Activated CD4-positive, alpha-beta memory T cell treated with anti-CD3 and anti-CD28 coated beads for 36 hours (primary cell): Measurements from ENCODE around the gene GALM. TPM values are rescaled to one million over a fixed set of nuclear protein-coding genes. Genes with fewer than 3 reads are reported as not detected.

Source experiments
- CTCF ChIA-PET: fragments of 350-600 bp; sonication (Branson Sonifier 250); formaldehyde crosslinking; loops from one replicate; lab custom pipeline; 2021; ENCODE audit warnings: antibody characterized with exemption, inconsistent platforms; lab: Charles Lee
- POLR2A ChIA-PET: fragments of 350-600 bp; sonication (Branson Sonifier 250); formaldehyde crosslinking; loops from one replicate; lab custom pipeline; 2021; ENCODE audit warnings: antibody characterized with exemption; lab: Charles Lee
- DNase-seq: peaks from one replicate; pipeline ENCODE4 v3.0.0-alpha.2; 2020
- H3K27ac Mint-ChIP-seq: one replicate; pipeline ENCODE4 v1.8.0; 2021; ENCODE audit warnings: mixed read lengths
- H3K27me3 Mint-ChIP-seq: one replicate; pipeline ENCODE4 v1.8.0; 2021; ENCODE audit warnings: mixed read lengths
- H3K36me3 Mint-ChIP-seq: one replicate; pipeline ENCODE4 v1.8.0; 2021; ENCODE audit warnings: mixed read lengths
- H3K4me1 Mint-ChIP-seq: one replicate; pipeline ENCODE4 v1.8.0; 2021; ENCODE audit warnings: low read depth, mixed read lengths
- H3K4me3 Mint-ChIP-seq: one replicate; pipeline ENCODE4 v1.8.0; 2021; ENCODE audit warnings: mild to moderate bottlenecking, mixed read lengths
- H3K9me3 Mint-ChIP-seq: one replicate; pipeline ENCODE4 v1.8.0; 2021; ENCODE audit warnings: mixed read lengths
- intact Hi-C: fragments of 100-400 bp; cut with micrococcal nuclease; formaldehyde crosslinking; loops from one replicate; pipeline ENCODE4 v1.15.1; 2023
- total RNA-seq, 2 experiments: library from RNA; stranded (reverse); gene quantifications; one replicate each; pipeline ENCODE4 v1.2.3, GENCODE V29; 2021

The GALM gene
- total RNA-seq, 2 experiments from 2014 or later: 90.2 to 95.3 TPM

- Mint-ChIP-seq H3K4me3 (peak overlapping the region; percentile 63), H3K4me1 (peaks cover 72% of the 10 kb centered on the region), H3K27me3 (no peaks in the 10 kb centered on the region), H3K9me3 (peaks cover 3% of the 10 kb centered on the region), H3K36me3 (peaks cover 2% of the 10 kb centered on the region), H3K27ac (peak overlapping the region; percentile 91)
- DNase-seq: peak; percentile 29
- ChIA-PET CTCF (interaction anchor here (0.7 to 6.0 kb wide), 13 partner anchors 13 to 144 kb away, joined by 3 to 76 read pairs (median 6); partner anchors contain the start of genes GALM and HNRNPLL), POLR2A (interaction anchor here (0.6 to 5.0 kb wide), 14 partner anchors 13 to 872 kb away, joined by 3 to 203 read pairs (median 7); partner anchors contain the start of genes GALM, HNRNPLL and SRSF7)
- intact Hi-C loops: loop anchor here (1.0 to 2.0 kb wide), 10 partner anchors 15 to 110 kb away; no protein-coding TSS in a partner anchor
Measured at GRCh38 chr2:38652431-38653273, 13.3 kb upstream of the GALM start.

- peaks cover under 1% of the 10 kb centered on the region for H3K9me3 Mint-ChIP-seq
- no peaks in the 10 kb centered on the region for H3K27me3 Mint-ChIP-seq
- H3K36me3 Mint-ChIP-seq: peaks cover 2% of the 10 kb centered on the region
- peak overlapping the region; percentile 91 for H3K27ac Mint-ChIP-seq
- intact Hi-C loops: loop anchor here (1.0 to 2.0 kb wide), 10 partner anchors 14 to 111 kb away; no protein-coding TSS in a partner anchor
- CTCF ChIA-PET: interaction anchor here (0.7 to 6.0 kb wide), 14 partner anchors 12 to 115 kb away, joined by 3 to 76 read pairs (median 5); partner anchors contain the start of genes GALM and HNRNPLL
- H3K4me3 Mint-ChIP-seq: peak overlapping the region; percentile 63
- no peak for DNase-seq
- POLR2A ChIA-PET: interaction anchor here (1.0 to 5.0 kb wide), 13 partner anchors 10 to 97 kb away, joined by 3 to 203 read pairs (median 9); partner anchors contain the start of genes GALM, HNRNPLL and SRSF7
- H3K4me1 Mint-ChIP-seq: peaks cover 69% of the 10 kb centered on the region
Measured at GRCh38 chr2:38653380-38653714, 12.6 kb upstream of the GALM start.

GRCh38 chr2:38653715-38654527, 12.0 kb upstream of the GALM start:
- H3K27ac Mint-ChIP-seq: peak overlapping the region; percentile 91
- POLR2A ChIA-PET: interaction anchor here (0.9 to 5.0 kb wide), 12 partner anchors 11 to 96 kb away, joined by 3 to 203 read pairs (median 9); partner anchors contain the start of genes GALM, HNRNPLL and SRSF7
- no peaks in the 10 kb centered on the region for H3K27me3 Mint-ChIP-seq
- H3K4me1 Mint-ChIP-seq: peaks cover 68% of the 10 kb centered on the region
- no peaks in the 10 kb centered on the region for H3K36me3 Mint-ChIP-seq
- CTCF ChIA-PET: interaction anchor here (0.7 to 6.0 kb wide), 13 partner anchors 12 to 116 kb away, joined by 3 to 76 read pairs (median 6); partner anchors contain the start of genes GALM and HNRNPLL
- intact Hi-C loops: loop anchor here (1.0 to 2.0 kb wide), 10 partner anchors 13 to 111 kb away; no protein-coding TSS in a partner anchor
- DNase-seq: peak; percentile 89
- peak overlapping the region; percentile 63 for H3K4me3 Mint-ChIP-seq
- H3K9me3 Mint-ChIP-seq: no peaks in the 10 kb centered on the region

GRCh38 chr2:38654528-38655381, 11.2 kb upstream of the GALM start:
- Mint-ChIP-seq H3K9me3 (peaks cover 5% of the 10 kb centered on the region), H3K4me3 (peak overlapping the region; percentile 37), H3K27ac (peak overlapping the region; percentile 91), H3K27me3 (no peaks in the 10 kb centered on the region), H3K4me1 (peaks cover 71% of the 10 kb centered on the region), H3K36me3 (peaks cover 5% of the 10 kb centered on the region)
- ChIA-PET POLR2A (interaction anchor here (0.7 to 5.0 kb wide), 9 partner anchors 11 to 95 kb away, joined by 3 to 203 read pairs (median 12); partner anchors contain the start of genes GALM, HNRNPLL and SRSF7), CTCF (interaction anchor here (0.9 to 6.0 kb wide), 6 partner anchors 11 to 73 kb away, joined by 4 to 76 read pairs (median 14); partner anchors contain the start of gene GALM)
- intact Hi-C loops: no loop called here
- DNase-seq: no peak

GRCh38 chr2:38655441-38655840, 10.5 kb upstream of the GALM start:
- POLR2A ChIA-PET: interaction anchor here (0.6 to 5.0 kb wide), 3 partner anchors 10 to 50 kb away, joined by 3 to 203 read pairs (median 5); partner anchors contain the start of gene GALM
- Mint-ChIP-seq H3K4me1 (peaks cover 67% of the 10 kb centered on the region), H3K4me3 (no peak overlapping the region), H3K27ac (peak overlapping the region; percentile 91), H3K9me3 (peaks cover 5% of the 10 kb centered on the region), H3K27me3 (no peaks in the 10 kb centered on the region), H3K36me3 (peaks cover 5% of the 10 kb centered on the region)
- intact Hi-C loops: no loop called here
- CTCF ChIA-PET: interaction anchor here (1.2 to 6.0 kb wide), 2 partner anchors 10 to 52 kb away, joined by 5 to 76 read pairs; partner anchors contain the start of gene GALM
- no peak for DNase-seq

GRCh38 chr2:38656866-38657480, 8.9 kb upstream of the GALM start:
- no peaks in the 10 kb centered on the region for H3K27me3 Mint-ChIP-seq
- H3K9me3 Mint-ChIP-seq: peaks cover 5% of the 10 kb centered on the region
- no peak for DNase-seq
- ChIA-PET POLR2A (no interaction called here), CTCF (no interaction called here)
- no peak overlapping the region for H3K27ac Mint-ChIP-seq
- peaks cover 58% of the 10 kb centered on the region for H3K4me1 Mint-ChIP-seq
- no peak overlapping the region for H3K4me3 Mint-ChIP-seq
- peaks cover 5% of the 10 kb centered on the region for H3K36me3 Mint-ChIP-seq
- intact Hi-C loops: no loop called here

GRCh38 chr2:38658613-38659012, 7.3 kb upstream of the GALM start:
- H3K4me3 Mint-ChIP-seq: no peak overlapping the region
- peaks cover 5% of the 10 kb centered on the region for H3K36me3 Mint-ChIP-seq
- ChIA-PET CTCF (interaction anchor here (1.1 kb wide), 1 partner anchor 55 kb away, joined by 3 read pairs; no protein-coding TSS in a partner anchor), POLR2A (interaction anchor here (0.9 to 1.1 kb wide), 2 partner anchors 44 to 93 kb away, joined by 4 read pairs; partner anchors contain the start of gene SRSF7)
- peaks cover 5% of the 10 kb centered on the region for H3K9me3 Mint-ChIP-seq
- H3K27ac Mint-ChIP-seq: peak overlapping the region; percentile 66
- peaks cover 59% of the 10 kb centered on the region for H3K4me1 Mint-ChIP-seq
- H3K27me3 Mint-ChIP-seq: no peaks in the 10 kb centered on the region
- no peak for DNase-seq
- intact Hi-C loops: no loop called here

- H3K9me3 Mint-ChIP-seq: peaks cover 5% of the 10 kb centered on the region
- peak overlapping the region; percentile 66 for H3K27ac Mint-ChIP-seq
- no peak overlapping the region for H3K4me3 Mint-ChIP-seq
- POLR2A ChIA-PET: interaction anchor here (0.9 kb wide), 1 partner anchor 92 kb away, joined by 4 read pairs; the partner anchor contains the start of gene SRSF7
- H3K27me3 Mint-ChIP-seq: no peaks in the 10 kb centered on the region
- CTCF ChIA-PET: interaction anchor here (1.1 kb wide), 1 partner anchor 56 kb away, joined by 3 read pairs; no protein-coding TSS in a partner anchor
- no peak for DNase-seq
- intact Hi-C loops: no loop called here
- H3K4me1 Mint-ChIP-seq: peaks cover 59% of the 10 kb centered on the region
- peaks cover 5% of the 10 kb centered on the region for H3K36me3 Mint-ChIP-seq
Measured at GRCh38 chr2:38659115-38659514, 6.8 kb upstream of the GALM start.

- peaks cover 5% of the 10 kb centered on the region for H3K9me3 Mint-ChIP-seq
- intact Hi-C loops: loop anchor here (10.0 kb wide), 1 partner anchor 555 kb away; no protein-coding TSS in a partner anchor
- CTCF ChIA-PET: no interaction called here
- H3K27ac Mint-ChIP-seq: no peak overlapping the region
- H3K4me3 Mint-ChIP-seq: no peak overlapping the region
- POLR2A ChIA-PET: no interaction called here
- peak; percentile 3 for DNase-seq
- no peaks in the 10 kb centered on the region for H3K27me3 Mint-ChIP-seq
- peaks cover 58% of the 10 kb centered on the region for H3K4me1 Mint-ChIP-seq
- peaks cover 5% of the 10 kb centered on the region for H3K36me3 Mint-ChIP-seq
Measured at GRCh38 chr2:38660282-38660681, 5.6 kb upstream of the GALM start.

GRCh38 chr2:38661306-38661705, 4.6 kb upstream of the GALM start:
- DNase-seq: no peak
- no peak overlapping the region for H3K27ac Mint-ChIP-seq
- H3K4me1 Mint-ChIP-seq: peaks cover 55% of the 10 kb centered on the region
- intact Hi-C loops: loop anchor here (10.0 kb wide), 1 partner anchor 553 kb away; no protein-coding TSS in a partner anchor
- H3K4me3 Mint-ChIP-seq: no peak overlapping the region
- H3K9me3 Mint-ChIP-seq: peaks cover 5% of the 10 kb centered on the region
- H3K36me3 Mint-ChIP-seq: peaks cover 5% of the 10 kb centered on the region
- ChIA-PET CTCF (interaction anchor here (1.3 kb wide), 1 partner anchor 50 kb away, joined by 3 read pairs; no protein-coding TSS in a partner anchor), POLR2A (no interaction called here)
- H3K27me3 Mint-ChIP-seq: no peaks in the 10 kb centered on the region
